ENCODE measurements around the gene BLACAT1.
A peak's percentile ranks its signal among the peaks of the same experiment; 100 is the strongest.
"Not testable (repeated sequence)": the region's sequence is repeated elsewhere in the genome, so short reads cannot be mapped to it uniquely, and the experiment has no call there.

Gene BLACAT1

GRCh38 chr1:205436776-205437410 lies 19.0 kb downstream of the BLACAT1 start:
- no peak for DNase-seq (ENCODE audit: insufficient read length, low spot score)
- TF ChIP-seq POU2F2 (IDR thresholded peaks at IDR 0.05; ENCODE audit: low read depth, low read length) (no peak), SPI1 (IDR thresholded peaks at IDR 0.05; ENCODE audit: low read depth, low read length) (no peak), POLR2A (IDR thresholded peaks at IDR 0.05; ENCODE audit: low read depth, low read length) (no peak), TAF1 (IDR thresholded peaks at IDR 0.05; ENCODE audit: low read depth, low read length) (no peak), PAX5 (IDR thresholded peaks at IDR 0.05; ENCODE audit: insufficient read depth, low read length, severe bottlenecking) (no peak), POLR2AphosphoS5 (IDR thresholded peaks at IDR 0.05; ENCODE audit: low read depth, low read length) (no peak)
- FAIRE-seq: no peak

GRCh38 chr1:205435578-205436573 lies 20.0 kb downstream of the BLACAT1 start:
- TF ChIP-seq POU2F2 (IDR thresholded peaks at IDR 0.05; ENCODE audit: low read depth, low read length) (no peak), PAX5 (IDR thresholded peaks at IDR 0.05; ENCODE audit: insufficient read depth, low read length, severe bottlenecking) (no peak), TAF1 (IDR thresholded peaks at IDR 0.05; ENCODE audit: low read depth, low read length) (no peak), POLR2A (IDR thresholded peaks at IDR 0.05; ENCODE audit: low read depth, low read length) (no peak), POLR2AphosphoS5 (IDR thresholded peaks at IDR 0.05; ENCODE audit: low read depth, low read length) (no peak), SPI1 (IDR thresholded peaks at IDR 0.05; ENCODE audit: low read depth, low read length) (no peak)
- no peak for DNase-seq (ENCODE audit: insufficient read length, low spot score)
- no peak for FAIRE-seq

DNA sequence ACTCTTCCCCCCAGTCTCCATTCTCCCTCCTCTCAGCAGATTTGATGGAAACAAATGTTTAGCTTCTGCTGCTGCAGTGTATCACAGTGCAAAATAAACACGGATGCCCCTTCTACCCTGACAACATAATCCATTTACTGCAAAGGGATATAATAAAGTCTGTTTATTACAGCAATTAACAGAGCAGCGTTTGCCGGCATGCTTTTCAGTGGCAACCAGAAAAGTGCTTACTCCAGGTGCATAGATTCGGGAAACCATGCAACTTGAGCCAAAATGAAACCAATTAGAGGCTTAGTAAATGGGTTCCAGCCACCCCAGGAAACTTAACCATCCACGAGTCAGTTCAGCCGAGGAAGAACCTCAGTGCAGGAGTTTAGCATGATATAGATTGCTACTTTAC lies 21.1 kb downstream of the BLACAT1 start:
- DNase-seq (ENCODE audit: insufficient read length, low spot score) (no peak), FAIRE-seq (no peak)
- no peak for TF ChIP-seq PAX5 (IDR thresholded peaks at IDR 0.05; ENCODE audit: insufficient read depth, low read length, severe bottlenecking)
- no peak for TF ChIP-seq POLR2A (IDR thresholded peaks at IDR 0.05; ENCODE audit: low read depth, low read length)
- no peak for TF ChIP-seq TAF1 (IDR thresholded peaks at IDR 0.05; ENCODE audit: low read depth, low read length)
- no peak for TF ChIP-seq SPI1 (IDR thresholded peaks at IDR 0.05; ENCODE audit: low read depth, low read length)
- TF ChIP-seq POU2F2 (IDR thresholded peaks at IDR 0.05; ENCODE audit: low read depth, low read length): no peak
- no peak for TF ChIP-seq POLR2AphosphoS5 (IDR thresholded peaks at IDR 0.05; ENCODE audit: low read depth, low read length)

DNA sequence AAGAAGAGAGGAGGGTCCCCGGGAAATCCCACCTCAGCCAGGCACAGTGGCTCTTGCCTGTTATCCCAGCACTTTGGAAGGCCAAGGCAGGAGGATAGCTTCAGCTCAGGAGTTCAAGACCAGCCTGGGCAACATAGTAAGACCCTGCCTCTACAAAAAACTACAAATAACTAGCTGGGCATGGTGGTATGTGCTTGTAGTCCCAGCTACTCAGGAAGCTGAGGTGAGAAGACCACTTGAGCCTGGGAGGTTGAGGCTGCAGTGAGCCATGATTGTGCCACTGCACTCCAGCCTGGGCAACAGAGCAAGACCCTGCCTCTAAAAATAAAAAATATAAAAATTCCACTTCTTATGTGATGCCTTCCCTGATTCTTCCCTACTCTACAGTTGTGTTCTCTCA lies 23.2 kb downstream of the BLACAT1 start:
- FAIRE-seq; DNase-seq (ENCODE audit: insufficient read length, low spot score): not testable (repeated sequence)

DNA sequence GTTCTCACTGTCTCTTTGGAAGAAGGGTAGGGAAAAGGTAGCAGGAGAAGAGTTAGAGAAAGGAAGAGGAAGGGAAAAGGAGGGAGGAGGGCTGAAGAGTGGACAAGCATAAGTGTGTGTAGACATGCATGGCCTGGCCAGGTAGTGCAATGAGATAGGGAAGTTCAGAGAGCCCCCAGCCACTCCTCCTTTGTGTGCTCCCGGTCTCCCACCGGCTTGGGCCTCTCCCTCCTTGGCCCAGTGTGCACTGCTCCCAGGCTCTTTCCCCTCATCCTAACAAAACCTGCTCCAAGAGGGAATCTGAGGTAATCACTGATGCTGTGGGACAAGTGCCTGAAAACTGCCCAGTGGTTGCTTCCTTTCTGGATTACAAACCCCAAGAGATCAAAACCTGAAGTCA lies 23.7 kb downstream of the BLACAT1 start:
- TF ChIP-seq POLR2A (IDR thresholded peaks at IDR 0.05; ENCODE audit: low read depth, low read length): no peak
- TF ChIP-seq POLR2AphosphoS5 (IDR thresholded peaks at IDR 0.05; ENCODE audit: low read depth, low read length): no peak
- TF ChIP-seq PAX5 (IDR thresholded peaks at IDR 0.05; ENCODE audit: insufficient read depth, low read length, severe bottlenecking): no peak
- TF ChIP-seq TAF1 (IDR thresholded peaks at IDR 0.05; ENCODE audit: low read depth, low read length): no peak
- TF ChIP-seq SPI1 (IDR thresholded peaks at IDR 0.05; ENCODE audit: low read depth, low read length): no peak
- FAIRE-seq: no peak

GRCh38 chr1:205430696-205431305 lies 25.0 kb downstream of the BLACAT1 start:
- FAIRE-seq (peak; percentile 28), DNase-seq (ENCODE audit: insufficient read length, low spot score) (no peak)

More for the DNA sequence above, 23.7 kb downstream of the BLACAT1 start:
- DNase-seq (ENCODE audit: insufficient read length, low spot score): no peak

GRCh38 chr1:205429762-205430695 lies 25.8 kb downstream of the BLACAT1 start:
- DNase-seq (ENCODE audit: insufficient read length, low spot score): no peak
- no peak for TF ChIP-seq POU2F2 (IDR thresholded peaks at IDR 0.05; ENCODE audit: low read depth, low read length)
- FAIRE-seq: no peak

More at GRCh38 chr1:205430696-205431305, 25.0 kb downstream of the BLACAT1 start:
- TF ChIP-seq TAF1 (IDR thresholded peaks at IDR 0.05; ENCODE audit: low read depth, low read length) (no peak), POLR2A (IDR thresholded peaks at IDR 0.05; ENCODE audit: low read depth, low read length) (no peak), SPI1 (IDR thresholded peaks at IDR 0.05; ENCODE audit: low read depth, low read length) (no peak), POLR2AphosphoS5 (IDR thresholded peaks at IDR 0.05; ENCODE audit: low read depth, low read length) (no peak), PAX5 (IDR thresholded peaks at IDR 0.05; ENCODE audit: insufficient read depth, low read length, severe bottlenecking) (no peak), POU2F2 (IDR thresholded peaks at IDR 0.05; ENCODE audit: low read depth, low read length) (no peak)

DNA sequence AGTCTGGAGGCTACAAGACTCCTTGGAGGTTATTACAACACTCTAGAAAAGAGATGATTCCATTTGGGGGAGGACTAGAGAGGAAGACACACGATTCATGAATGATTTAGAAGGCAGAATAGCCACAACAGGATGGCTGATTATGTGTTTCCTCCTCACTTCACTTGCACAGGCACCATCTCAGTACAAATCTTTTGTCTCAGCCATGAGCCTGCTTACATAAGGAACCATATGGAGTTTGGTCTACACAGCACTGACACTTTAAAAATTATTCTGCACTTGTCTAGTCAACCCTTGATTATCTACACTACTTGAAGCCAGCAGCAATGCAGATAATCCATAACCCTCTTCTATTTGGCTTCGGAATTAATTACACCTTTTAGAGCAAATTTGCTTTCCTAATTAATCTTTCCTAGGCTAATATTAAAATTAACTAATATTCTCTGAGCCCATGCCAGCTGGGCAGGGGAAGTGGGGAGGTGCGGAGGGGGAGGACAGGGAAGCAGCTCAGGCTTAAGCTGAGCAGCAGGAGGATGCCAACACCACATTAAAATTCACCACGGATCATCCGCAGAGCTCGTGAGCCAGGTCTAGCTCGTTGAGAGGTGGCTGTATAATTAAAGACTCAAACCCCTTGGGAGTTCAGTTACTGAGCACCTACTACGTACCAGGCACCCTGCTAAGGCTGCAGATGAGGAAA lies 30.8 kb downstream of the BLACAT1 start:
- FAIRE-seq (no peak), DNase-seq (ENCODE audit: insufficient read length, low spot score) (no peak)
- TF ChIP-seq POLR2AphosphoS5 (IDR thresholded peaks at IDR 0.05; ENCODE audit: low read depth, low read length): no peak
- no peak for TF ChIP-seq POU2F2 (IDR thresholded peaks at IDR 0.05; ENCODE audit: low read depth, low read length)
- TF ChIP-seq SPI1 (IDR thresholded peaks at IDR 0.05; ENCODE audit: low read depth, low read length): no peak
- no peak for TF ChIP-seq POLR2A (IDR thresholded peaks at IDR 0.05; ENCODE audit: low read depth, low read length)

All from GM12891 (cell line).